COLO829 (cell line): ENCODE measurements around the gene H2BK1.
A peak's percentile ranks its signal among the peaks of the same experiment; 100 is the strongest.

ENCODE experiments used
- DNase-seq: peaks from one replicate; pipeline ENCODE4 v3.0.0; 2012; ENCODE audit warnings: low spot score

The H2BK1 gene

DNA sequence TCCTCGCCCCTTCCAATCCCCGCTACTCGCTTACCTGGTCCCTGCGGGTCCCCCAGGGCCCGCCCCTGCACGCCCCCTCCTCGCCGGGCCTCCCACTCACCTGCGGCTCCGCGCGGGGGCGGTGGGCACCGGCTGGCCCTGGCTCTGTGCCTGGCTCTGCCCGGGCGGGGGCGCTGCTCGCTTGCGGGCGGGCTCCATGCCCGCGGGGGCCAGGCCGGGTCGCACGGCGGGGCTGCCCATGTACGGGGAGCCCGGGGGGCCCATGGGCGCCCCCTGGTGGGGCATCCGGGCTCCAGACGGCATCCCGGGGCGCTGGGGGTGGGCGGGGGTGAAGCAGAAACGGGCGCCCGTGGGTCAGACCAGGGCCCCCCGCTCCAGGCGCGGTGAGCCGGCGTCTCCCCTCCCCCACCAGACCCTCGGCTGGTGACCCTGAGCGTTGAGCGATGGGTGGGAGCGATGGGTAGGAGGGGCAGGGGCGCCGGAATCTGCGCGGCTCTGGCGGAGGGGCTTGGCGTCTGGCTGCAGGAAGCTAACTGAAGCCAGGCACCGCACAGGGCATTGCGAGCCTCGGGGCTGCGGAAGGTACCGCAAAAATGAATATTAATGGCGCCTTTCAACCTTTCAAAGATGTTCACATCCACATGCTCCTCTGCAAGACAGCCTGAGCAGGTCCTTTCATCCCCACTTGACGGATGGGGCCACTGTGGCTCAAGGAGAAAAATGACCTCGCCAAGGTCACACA, 35.2 kb upstream of the H2BK1 start:
- no peak for DNase-seq

GRCh38 chr7:151244841-151245346, 34.6 kb upstream of the H2BK1 start:
- no peak for DNase-seq

- DNase-seq = peak; percentile 54
Measured at GRCh38 chr7:151244196-151244840, 34.0 kb upstream of the H2BK1 start.

DNA sequence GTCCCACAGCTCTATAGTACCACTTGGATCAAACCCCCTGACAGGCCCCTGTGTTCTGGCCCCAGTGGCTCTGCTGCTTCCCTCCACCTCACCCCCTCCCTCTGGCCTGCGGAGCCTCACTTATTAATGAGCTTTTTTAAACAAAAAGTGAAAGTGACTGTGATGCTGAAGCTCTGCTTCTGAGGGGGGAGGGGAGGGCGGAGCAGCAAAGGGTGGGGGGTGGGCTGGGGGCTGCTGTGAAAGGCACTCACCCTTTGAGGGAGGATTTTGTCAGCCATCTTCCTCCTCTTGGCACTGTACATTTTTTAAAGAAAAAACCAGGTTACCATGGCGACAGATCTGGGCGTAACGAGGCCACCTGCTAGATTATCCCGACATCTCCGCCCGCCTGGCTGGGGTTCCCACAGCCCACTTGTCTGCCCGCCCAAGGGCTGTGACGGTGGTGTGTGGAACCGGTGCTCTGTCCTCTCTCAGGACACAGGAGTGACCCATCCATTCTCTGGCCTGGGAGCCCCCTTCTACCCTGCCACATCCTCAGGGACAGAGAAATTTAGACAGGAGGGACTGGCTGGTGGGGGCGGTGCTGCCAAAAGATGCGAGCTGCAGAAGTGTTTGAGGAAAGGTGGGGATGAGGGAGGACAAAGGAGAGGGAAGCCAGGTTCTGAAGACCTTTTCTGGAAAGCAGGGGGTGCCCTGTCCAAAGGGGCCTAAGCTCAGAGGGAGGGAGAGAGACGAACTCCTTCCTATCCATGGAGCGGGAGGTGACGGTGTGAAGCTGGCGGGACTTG, 33.3 kb upstream of the H2BK1 start:
- no peak for DNase-seq

GRCh38 chr7:151243045-151243349, 32.7 kb upstream of the H2BK1 start:
- no peak for DNase-seq

- no peak for DNase-seq
Measured at GRCh38 chr7:151242159-151243044, 32.1 kb upstream of the H2BK1 start.

GRCh38 chr7:151241755-151242096, 31.4 kb upstream of the H2BK1 start:
- no peak for DNase-seq

DNA sequence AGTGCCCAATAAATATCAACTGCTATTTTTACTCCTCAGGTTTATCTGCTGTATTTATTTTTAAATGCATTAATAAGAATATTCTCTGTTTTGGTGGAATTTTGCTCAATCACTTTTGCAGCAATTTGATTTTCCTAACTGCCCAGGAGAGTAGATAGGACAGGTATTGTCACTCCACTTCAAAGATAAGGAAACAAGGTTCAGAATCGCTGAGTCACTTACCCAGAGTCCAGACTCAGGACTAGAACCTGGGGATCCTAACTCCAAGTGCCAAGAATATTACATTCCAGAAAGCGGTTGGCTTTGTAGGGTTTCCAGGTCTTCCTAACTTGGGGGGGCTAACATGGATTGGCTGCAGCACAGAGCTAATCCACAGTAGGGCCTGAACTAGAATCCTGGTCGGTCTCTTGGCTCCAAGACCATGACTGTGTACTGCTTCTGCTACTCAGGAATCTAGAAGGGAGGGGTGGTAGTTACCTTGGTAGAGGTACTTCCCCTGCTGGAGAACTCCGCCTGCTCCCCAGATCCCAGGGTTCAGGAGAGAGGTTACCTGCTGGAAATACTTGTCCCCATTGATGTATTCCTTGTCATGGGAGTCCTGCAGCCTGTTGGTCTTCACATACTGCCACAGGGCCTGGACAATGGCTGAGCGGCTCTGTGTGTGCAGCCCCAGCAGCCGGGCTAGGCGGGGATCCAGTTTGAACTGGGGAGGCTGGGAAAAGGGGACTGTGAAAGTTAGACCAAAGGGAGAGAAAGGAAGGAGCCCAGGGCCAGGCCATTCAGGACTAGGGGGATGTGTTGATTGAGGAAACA, 30.9 kb upstream of the H2BK1 start:
- no peak for DNase-seq

- no peak for DNase-seq
Measured at GRCh38 chr7:151240536-151240935, 30.2 kb upstream of the H2BK1 start.

DNA sequence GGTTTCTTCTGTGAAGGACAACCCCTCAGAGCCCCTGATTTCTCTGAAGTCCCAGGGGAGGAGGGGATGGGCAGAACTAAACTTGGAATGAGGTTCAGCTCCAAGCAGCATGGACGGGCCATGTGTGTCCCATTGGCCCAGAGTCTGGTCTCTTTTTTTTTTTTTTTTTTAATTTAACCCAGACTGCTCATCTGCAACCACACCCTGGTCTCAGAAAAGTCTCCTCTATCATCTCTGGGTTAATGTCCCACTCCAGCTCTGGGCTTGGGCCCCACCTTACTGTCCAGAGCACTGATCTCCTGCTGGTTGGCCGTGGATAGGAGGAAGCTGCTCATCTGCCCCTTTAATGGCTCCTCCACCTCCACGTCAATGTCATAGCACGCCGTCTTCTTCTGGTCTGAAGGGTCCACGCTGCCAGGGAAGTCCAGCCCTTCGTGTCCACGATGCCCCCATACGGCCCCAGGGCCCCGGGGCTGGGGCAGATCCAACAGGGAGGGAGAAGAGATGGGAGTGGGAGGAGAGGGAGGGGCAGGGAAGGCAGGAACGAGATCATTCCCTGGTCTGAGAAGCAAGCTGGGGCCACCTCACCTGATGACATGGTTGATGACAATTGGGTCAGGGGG, 29.7 kb upstream of the H2BK1 start:
- DNase-seq = no peak

GRCh38 chr7:151238924-151239836, 28.9 kb upstream of the H2BK1 start:
- DNase-seq = no peak

GRCh38 chr7:151238190-151238810, 28.0 kb upstream of the H2BK1 start:
- DNase-seq = no peak

DNA sequence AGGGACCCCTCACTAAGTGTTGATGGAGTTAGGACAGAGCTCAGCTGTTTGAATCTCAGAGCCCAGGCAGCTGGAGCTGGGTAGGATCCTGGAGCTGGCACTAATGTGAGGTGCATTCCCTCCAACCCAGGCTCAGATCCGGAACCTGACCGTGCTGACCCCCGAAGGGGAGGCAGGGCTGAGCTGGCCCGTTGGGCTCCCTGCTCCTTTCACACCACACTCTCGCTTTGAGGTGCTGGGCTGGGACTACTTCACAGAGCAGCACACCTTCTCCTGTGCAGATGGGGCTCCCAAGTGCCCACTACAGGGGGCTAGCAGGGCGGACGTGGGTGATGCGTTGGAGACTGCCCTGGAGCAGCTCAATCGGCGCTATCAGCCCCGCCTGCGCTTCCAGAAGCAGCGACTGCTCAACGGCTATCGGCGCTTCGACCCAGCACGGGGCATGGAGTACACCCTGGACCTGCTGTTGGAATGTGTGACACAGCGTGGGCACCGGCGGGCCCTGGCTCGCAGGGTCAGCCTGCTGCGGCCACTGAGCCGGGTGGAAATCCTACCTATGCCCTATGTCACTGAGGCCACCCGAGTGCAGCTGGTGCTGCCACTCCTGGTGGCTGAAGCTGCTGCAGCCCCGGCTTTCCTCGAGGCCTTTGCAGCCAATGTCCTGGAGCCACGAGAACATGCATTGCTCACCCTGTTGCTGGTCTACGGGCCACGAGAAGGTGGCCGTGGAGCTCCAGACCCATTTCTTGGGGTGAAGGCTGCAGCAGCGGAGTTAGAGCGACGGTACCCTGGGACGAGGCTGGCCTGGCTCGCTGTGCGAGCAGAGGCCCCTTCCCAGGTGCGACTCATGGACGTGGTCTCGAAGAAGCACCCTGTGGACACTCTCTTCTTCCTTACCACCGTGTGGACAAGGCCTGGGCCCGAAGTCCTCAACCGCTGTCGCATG, 27.2 kb upstream of the H2BK1 start:
- no peak for DNase-seq

- DNase-seq = no peak
Measured at GRCh38 chr7:151236406-151236805, 26.1 kb upstream of the H2BK1 start.

- no peak for DNase-seq
Measured at GRCh38 chr7:151235091-151235787, 25.0 kb upstream of the H2BK1 start.

- DNase-seq = no peak
Measured at GRCh38 chr7:151233804-151234203, 23.5 kb upstream of the H2BK1 start.

- peak; percentile 47 for DNase-seq
Measured at GRCh38 chr7:151232917-151233701, 22.8 kb upstream of the H2BK1 start.
